ENCODE results near the gene LSM7.

DNA sequence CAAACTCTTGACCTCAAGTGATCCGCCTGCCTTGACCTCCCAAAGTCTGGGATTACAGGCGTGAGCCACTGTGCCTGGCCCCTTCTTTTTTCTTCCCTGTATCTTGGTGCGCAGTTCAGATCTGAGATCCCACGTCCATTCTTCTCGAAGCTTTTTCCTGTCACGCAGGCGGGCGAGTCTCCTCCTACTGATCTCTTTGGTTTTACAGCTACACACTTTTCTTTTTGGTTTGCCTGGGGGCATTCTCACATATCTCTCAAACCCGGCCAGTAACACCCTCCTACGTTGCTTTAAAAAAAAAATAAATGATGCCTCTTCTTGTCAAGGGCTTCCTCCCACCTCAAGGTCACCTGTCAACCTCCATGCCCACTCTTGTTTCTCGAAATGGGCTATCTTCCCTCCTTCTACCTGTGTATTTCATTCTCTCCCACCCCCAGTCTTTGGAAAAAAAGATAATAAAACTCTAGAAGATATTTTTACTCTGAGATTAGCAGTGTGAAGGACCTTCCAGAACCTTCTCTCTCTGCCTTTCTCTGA, 43.8 kb upstream of the LSM7 start:
- TF ChIP-seq, protein P1, sequence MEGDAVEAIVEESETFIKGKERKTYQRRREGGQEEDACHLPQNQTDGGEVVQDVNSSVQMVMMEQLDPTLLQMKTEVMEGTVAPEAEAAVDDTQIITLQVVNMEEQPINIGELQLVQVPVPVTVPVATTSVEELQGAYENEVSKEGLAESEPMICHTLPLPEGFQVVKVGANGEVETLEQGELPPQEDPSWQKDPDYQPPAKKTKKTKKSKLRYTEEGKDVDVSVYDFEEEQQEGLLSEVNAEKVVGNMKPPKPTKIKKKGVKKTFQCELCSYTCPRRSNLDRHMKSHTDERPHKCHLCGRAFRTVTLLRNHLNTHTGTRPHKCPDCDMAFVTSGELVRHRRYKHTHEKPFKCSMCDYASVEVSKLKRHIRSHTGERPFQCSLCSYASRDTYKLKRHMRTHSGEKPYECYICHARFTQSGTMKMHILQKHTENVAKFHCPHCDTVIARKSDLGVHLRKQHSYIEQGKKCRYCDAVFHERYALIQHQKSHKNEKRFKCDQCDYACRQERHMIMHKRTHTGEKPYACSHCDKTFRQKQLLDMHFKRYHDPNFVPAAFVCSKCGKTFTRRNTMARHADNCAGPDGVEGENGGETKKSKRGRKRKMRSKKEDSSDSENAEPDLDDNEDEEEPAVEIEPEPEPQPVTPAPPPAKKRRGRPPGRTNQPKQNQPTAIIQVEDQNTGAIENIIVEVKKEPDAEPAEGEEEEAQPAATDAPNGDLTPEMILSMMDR (IDR thresholded peaks at IDR 0.05), result no peak
- TF ChIP-seq POLR2A (IDR thresholded peaks at IDR 0.05), result no peak
